Effector CD8-positive, alpha-beta T cell (primary cell): ENCODE data around the gene EMSY.

Source experiments
- DNase-seq: peaks from one replicate; lab custom pipeline; 2025; lab: John Stamatoyannopoulos, UW

Gene EMSY

GRCh38 chr11:76597533-76598425, 153.0 kb downstream of the EMSY start:
- no peak for DNase-seq

DNA sequence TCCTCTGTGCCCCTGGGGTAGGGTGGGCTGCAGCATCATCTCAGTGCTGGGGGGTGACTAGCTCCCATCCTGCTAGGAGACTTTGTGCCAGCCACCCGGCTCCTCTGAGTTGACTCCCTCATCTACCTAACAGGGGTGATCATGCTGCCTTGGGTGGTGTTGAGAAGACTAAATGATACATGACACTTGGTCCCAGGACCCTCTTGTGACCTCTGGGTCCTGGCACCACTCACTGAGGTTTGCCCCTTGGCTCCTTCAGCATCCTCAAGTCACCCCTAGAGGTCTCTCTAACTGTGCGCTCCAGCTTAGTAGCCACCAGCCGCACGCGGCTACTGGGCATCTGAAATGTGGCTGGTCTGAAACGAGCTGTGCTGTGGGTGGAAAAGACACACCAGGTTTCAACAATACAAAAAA, 153.6 kb downstream of the EMSY start:
- no peak for DNase-seq

GRCh38 chr11:76599041-76600013, 154.5 kb downstream of the EMSY start:
- DNase-seq, result no peak

GRCh38 chr11:76600124-76600655, 155.4 kb downstream of the EMSY start:
- DNase-seq, result no peak

- DNase-seq, result no peak
Measured at GRCh38 chr11:76601272-76601671, 156.5 kb downstream of the EMSY start.

DNA sequence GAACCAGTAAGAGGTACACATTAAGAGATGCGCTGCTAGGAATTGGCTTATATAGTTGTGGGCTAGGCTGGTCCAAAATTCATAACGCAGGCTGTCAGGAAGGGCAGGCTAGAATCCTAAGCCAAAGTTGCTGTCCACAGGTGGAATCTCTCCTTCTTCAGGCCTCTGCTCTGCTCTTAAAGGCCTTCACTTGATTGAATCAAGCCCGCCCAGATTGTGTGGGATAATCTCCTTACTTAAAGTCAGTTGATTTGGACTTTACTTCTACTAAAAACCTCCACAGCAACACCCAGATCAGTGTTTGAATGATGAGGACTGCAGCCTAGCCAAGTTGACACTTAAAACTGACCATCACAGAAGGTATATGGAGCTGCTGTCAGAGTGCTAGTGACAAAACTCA, 156.9 kb downstream of the EMSY start:
- no peak for DNase-seq

GRCh38 chr11:76602431-76602861, 157.6 kb downstream of the EMSY start:
- no peak for DNase-seq
